PC-3 (cell line): ENCODE data around the gene AGRN. TPM values are rescaled to one million over a fixed set of nuclear protein-coding genes. Genes with fewer than 3 reads are reported as not detected.

Experiments
- ATAC-seq: fragments of 200-7000 bp; cut with Tn5 transposase; 2 replicates; pipeline ENCODE4 v1.9.1; 2020; ENCODE audit warnings: mild to moderate bottlenecking, moderate library complexity
- BruUV-seq: library from RNA; stranded (reverse); fragments of 400-500 nt; replicated peaks from 2 replicates; lab custom pipeline; 2021; lab: Mats Ljungman, UMichigan
- CTCF ChIA-PET: fragments of 300-600 bp; sonication (Branson Sonifier 250); formaldehyde crosslinking; loops from one replicate; lab custom pipeline; 2022; ENCODE audit warnings: antibody characterized with exemption; lab: Charles Lee
- POLR2A ChIA-PET: fragments of 300-600 bp; sonication (Branson Sonifier 250); formaldehyde crosslinking; loops from one replicate; lab custom pipeline; 2022; ENCODE audit warnings: antibody characterized with exemption; ENCODE audit not compliant: unreplicated experiment; lab: Charles Lee
- DNase-seq: peaks from one replicate; pipeline ENCODE4 v3.0.0-alpha.2; 2015
- H2AFZ ChIP-seq: fragments of 300-600 bp; sonication (generic); 2 replicates; pipeline ENCODE4 v1.6.0; 2016; ENCODE audit warnings: antibody characterized with exemption, low read length
- H3F3A ChIP-seq: fragments of 300-600 bp; sonication (generic); one replicate; pipeline ENCODE4 v1.6.0; 2017; ENCODE audit warnings: antibody characterized with exemption, low read length, control low read depth, mild to moderate bottlenecking; ENCODE audit not compliant: unreplicated experiment
- H3K27ac ChIP-seq: fragments of 300-600 bp; sonication (generic); 2 replicates; pipeline ENCODE4 v1.5.1; 2016; ENCODE audit warnings: mild to moderate bottlenecking, low read length
- H3K27me3 ChIP-seq: fragments of 300-600 bp; sonication (generic); 2 replicates; pipeline ENCODE4 v1.6.1; 2016; ENCODE audit warnings: low read length, mixed read lengths
- H3K36me3 ChIP-seq: fragments of 300-600 bp; sonication (generic); 2 replicates; pipeline ENCODE4 v1.6.1; 2016; ENCODE audit warnings: low read depth, mixed run types, low read length, mixed read lengths
- H3K4me1 ChIP-seq: fragments of 300-600 bp; sonication (generic); 2 replicates; pipeline ENCODE4 v1.5.1; 2016; ENCODE audit warnings: low read length; ENCODE audit not compliant: insufficient read depth
- H3K4me2 ChIP-seq: fragments of 300-600 bp; sonication (generic); 2 replicates; pipeline ENCODE4 v1.6.0; 2016; ENCODE audit warnings: low read length
- H3K4me3 ChIP-seq: fragments of 300-600 bp; sonication (generic); 2 replicates; pipeline ENCODE4 v1.5.1; 2016; ENCODE audit warnings: mild to moderate bottlenecking, low read length, mixed read lengths
- H3K79me2 ChIP-seq: fragments of 300-600 bp; sonication (generic); 2 replicates; pipeline ENCODE4 v1.6.1; 2017; ENCODE audit warnings: low read length, mixed read lengths
- H3K9ac ChIP-seq: fragments of 300-600 bp; sonication (generic); 2 replicates; pipeline ENCODE4 v1.6.0; 2016; ENCODE audit warnings: mild to moderate bottlenecking, low read length
- H3K9me2 ChIP-seq: fragments of 300-600 bp; sonication (generic); replicated peaks from 2 replicates; pipeline ENCODE4 v1.6.1; 2016; ENCODE audit warnings: mixed run types, low read length, mixed read lengths
- H3K9me3 ChIP-seq: fragments of 300-600 bp; sonication (generic); 2 replicates; pipeline ENCODE4 v1.6.1; 2016; ENCODE audit warnings: low read length, mixed read lengths
- H4K20me1 ChIP-seq: fragments of 300-600 bp; sonication (generic); 2 replicates; pipeline ENCODE4 v1.6.1; 2016; ENCODE audit warnings: low read length, mixed read lengths
- EZH2 ChIP-seq: fragments of 300-600 bp; sonication (generic); IDR thresholded peaks from one replicate; pipeline ENCODE4 v1.6.1; 2017; ENCODE audit warnings: antibody characterized with exemption, mild to moderate bottlenecking, low read length; ENCODE audit not compliant: unreplicated experiment
- EZH2phosphoT487 ChIP-seq: fragments of 300-600 bp; sonication (generic); IDR thresholded peaks from 2 replicates; pipeline ENCODE4 v1.6.1; 2018; ENCODE audit warnings: mild to moderate bottlenecking, antibody characterized with exemption, low read length, borderline replicate concordance
- intact Hi-C: fragments of 100-400 bp; cut with micrococcal nuclease; formaldehyde crosslinking; loops from 2 replicates; pipeline ENCODE4 v1.9.0; 2023
- total RNA-seq: library from RNA; depleted of rRNA; stranded (reverse); fragments of >200 nt; gene quantifications from 2 replicates; pipeline ENCODE4 v1.2.3, GENCODE V29; 2014
- TF ChIP-seq, protein P1 (sequence below): fragments of 300-600 bp; sonication (generic); conservative IDR thresholded peaks from 2 replicates; pipeline ENCODE4 v1.5.1; 2017; ENCODE audit warnings: antibody characterized with exemption, low read depth, mild to moderate bottlenecking, low read length

AGRN gene
- total RNA-seq, 1 experiment from 2014 or later = 273 TPM

DNA sequence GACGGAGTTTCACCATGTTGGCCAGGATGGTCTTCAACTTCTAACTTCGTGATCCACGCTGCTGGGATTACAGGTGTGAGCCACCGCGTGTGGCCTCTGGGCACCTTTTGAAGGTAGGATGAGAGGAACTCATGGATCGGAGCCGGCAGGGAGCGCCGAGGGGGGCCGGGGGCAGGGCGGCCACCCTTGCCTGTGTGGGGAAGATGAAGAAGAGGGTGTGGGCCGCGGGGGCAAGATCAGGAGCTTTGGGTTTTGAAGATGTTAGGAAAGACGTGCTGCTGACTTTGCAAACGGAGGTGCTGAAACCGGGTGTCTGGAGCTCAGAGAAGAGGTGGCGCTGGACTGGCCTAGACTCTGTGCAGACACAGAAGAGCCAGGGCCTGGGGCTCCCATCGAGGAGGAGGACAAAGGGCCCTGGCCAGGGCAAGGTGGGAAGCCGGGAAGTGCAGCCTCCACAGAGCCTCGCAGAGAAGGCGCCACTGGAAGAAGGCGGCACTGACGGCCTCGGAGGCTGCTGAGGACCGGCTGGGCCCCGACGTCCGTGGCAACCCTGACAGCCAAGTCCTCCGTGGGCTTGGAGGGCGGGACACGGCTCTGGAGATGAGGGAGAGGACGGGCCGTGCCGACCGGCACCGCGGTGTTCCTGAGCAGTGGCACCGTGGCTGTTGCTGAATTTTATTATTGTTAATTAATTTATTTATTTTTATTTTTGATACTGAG, 40.5 kb downstream of the AGRN start:
- Histone ChIP-seq H3K79me2 (peaks cover 3% of the 10 kb centered on the region; the same call in 1 of the 2 replicates), H3K9me3 (no peaks in the 10 kb centered on the region), H4K20me1 (no peaks in the 10 kb centered on the region), H3K9me2 (no peaks in the 10 kb centered on the region), H3K4me3 (peak overlapping the region; percentile 85), H3K36me3 (peaks cover 4% of the 10 kb centered on the region; the same call in 1 of the 2 replicates), H3K9ac (peak overlapping the region; percentile 67), H3K27me3 (no peaks in the 10 kb centered on the region), H2AFZ (no peak overlapping the region), H3F3A (no peaks in the 10 kb centered on the region), H3K4me1 (peaks cover 52% of the 10 kb centered on the region), H3K4me2 (peak overlapping the region; percentile 96), H3K27ac (no peak overlapping the region)
- POLR2A ChIA-PET = interaction anchor here (0.7 kb wide), 1 partner anchor 347 kb away, joined by 4 read pairs; no protein-coding TSS in a partner anchor
- TF ChIP-seq, protein P1, sequence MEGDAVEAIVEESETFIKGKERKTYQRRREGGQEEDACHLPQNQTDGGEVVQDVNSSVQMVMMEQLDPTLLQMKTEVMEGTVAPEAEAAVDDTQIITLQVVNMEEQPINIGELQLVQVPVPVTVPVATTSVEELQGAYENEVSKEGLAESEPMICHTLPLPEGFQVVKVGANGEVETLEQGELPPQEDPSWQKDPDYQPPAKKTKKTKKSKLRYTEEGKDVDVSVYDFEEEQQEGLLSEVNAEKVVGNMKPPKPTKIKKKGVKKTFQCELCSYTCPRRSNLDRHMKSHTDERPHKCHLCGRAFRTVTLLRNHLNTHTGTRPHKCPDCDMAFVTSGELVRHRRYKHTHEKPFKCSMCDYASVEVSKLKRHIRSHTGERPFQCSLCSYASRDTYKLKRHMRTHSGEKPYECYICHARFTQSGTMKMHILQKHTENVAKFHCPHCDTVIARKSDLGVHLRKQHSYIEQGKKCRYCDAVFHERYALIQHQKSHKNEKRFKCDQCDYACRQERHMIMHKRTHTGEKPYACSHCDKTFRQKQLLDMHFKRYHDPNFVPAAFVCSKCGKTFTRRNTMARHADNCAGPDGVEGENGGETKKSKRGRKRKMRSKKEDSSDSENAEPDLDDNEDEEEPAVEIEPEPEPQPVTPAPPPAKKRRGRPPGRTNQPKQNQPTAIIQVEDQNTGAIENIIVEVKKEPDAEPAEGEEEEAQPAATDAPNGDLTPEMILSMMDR = no peak
- no peak for TF ChIP-seq EZH2phosphoT487
- TF ChIP-seq EZH2 = no peak
- DNase-seq (no peak), ATAC-seq (no peak)
- intact Hi-C loops = loop anchor here (10.0 kb wide), 1 partner anchor 554 kb away; the partner anchor contains the start of gene MIB2
- no TSS peak for BruUV-seq
- CTCF ChIA-PET = interaction anchor here (0.7 kb wide), 1 partner anchor 47 kb away, joined by 3 read pairs; the partner anchor contains the start of gene ISG15

DNA sequence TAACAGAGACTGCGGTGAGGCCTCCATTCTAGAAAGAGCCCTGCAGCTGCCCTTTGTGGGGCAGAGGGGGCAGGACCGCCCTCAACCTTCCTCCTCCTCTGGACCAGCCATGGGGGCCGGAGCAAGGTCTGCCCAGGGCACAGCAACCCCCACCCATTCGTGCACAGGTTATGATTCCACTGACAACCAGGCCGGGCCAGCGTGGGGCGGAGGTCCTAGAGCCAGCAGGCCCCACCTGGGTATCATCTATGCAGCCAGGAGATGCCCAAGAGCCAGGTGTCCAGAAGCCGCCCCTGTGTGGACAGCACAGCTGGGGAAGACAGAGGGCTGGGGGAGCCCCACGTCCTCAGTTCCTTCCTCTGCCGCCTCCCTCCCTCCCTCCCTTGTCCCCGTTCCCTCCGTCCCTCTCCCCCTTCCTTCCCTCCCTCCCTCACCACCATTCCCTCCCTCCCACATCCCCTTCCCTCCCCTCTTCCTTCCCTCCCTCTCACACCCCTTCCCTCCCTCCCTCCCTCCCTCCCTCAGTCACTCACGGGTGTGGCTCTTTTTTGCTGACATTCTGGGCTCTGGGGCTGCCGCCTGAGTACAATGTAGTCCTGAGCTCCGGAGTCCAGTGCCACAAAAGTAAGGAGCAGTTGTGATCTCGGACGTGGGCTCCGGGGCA, 41.9 kb downstream of the AGRN start:
- intact Hi-C loops = loop anchor here (2.0 to 10.0 kb wide), 3 partner anchors 47 to 553 kb away; partner anchors contain the start of gene MIB2
- POLR2A ChIA-PET = interaction anchor here (1.0 kb wide), 1 partner anchor 40 kb away, joined by 3 read pairs; no protein-coding TSS in a partner anchor
- H3K4me1 ChIP-seq = peaks cover 57% of the 10 kb centered on the region
- no peak overlapping the region; the same call in 1 of the 2 replicates for H3K27ac ChIP-seq
- no peak overlapping the region for H2AFZ ChIP-seq
- no peaks in the 10 kb centered on the region for H3K36me3 ChIP-seq
- DNase-seq (peak; percentile 49), ATAC-seq (no peak)
- peak overlapping the region; percentile 70; the same call in 1 of the 2 replicates for H3K9ac ChIP-seq
- BruUV-seq = no TSS peak
- H3F3A ChIP-seq = peaks cover 6% of the 10 kb centered on the region
- H3K4me3 ChIP-seq = peak overlapping the region; percentile 61
- no peaks in the 10 kb centered on the region for H3K9me3 ChIP-seq
- CTCF ChIA-PET = interaction anchor here (0.5 to 3.1 kb wide), 5 partner anchors 23 to 80 kb away, joined by 3 to 23 read pairs (median 3); partner anchors contain the start of genes AGRN and PERM1
- H4K20me1 ChIP-seq = no peaks in the 10 kb centered on the region
- H3K4me2 ChIP-seq = peak overlapping the region; percentile 96
- no peak for TF ChIP-seq EZH2phosphoT487
- TF ChIP-seq, protein P1 = no peak
- TF ChIP-seq EZH2 = no peak
- no peaks in the 10 kb centered on the region for H3K9me2 ChIP-seq
- peaks cover 3% of the 10 kb centered on the region; the same call in 1 of the 2 replicates for H3K79me2 ChIP-seq
- H3K27me3 ChIP-seq = no peaks in the 10 kb centered on the region
